Ishikawa (cell line): ENCODE results near the gene DUSP16.

Experiments
- CEBPB ChIP-seq: IDR thresholded peaks from 2 replicates; pipeline ENCODE4 v1.6.1; 2012
- CREB1 ChIP-seq: IDR thresholded peaks from 2 replicates; pipeline ENCODE4 v1.6.1; 2012; ENCODE audit warnings: low read depth
- EGR1 ChIP-seq: IDR thresholded peaks from 2 replicates; pipeline ENCODE4 v1.6.1; 2012
- EP300 ChIP-seq: IDR thresholded peaks from 2 replicates; pipeline ENCODE4 v1.6.1; 2012; ENCODE audit warnings: borderline replicate concordance
- FOXM1 ChIP-seq: IDR thresholded peaks from 2 replicates; pipeline ENCODE4 v1.6.1; 2012; ENCODE audit warnings: low read depth, borderline replicate concordance
- NFIC ChIP-seq: IDR thresholded peaks from 2 replicates; pipeline ENCODE4 v1.6.1; 2012
- RAD21 ChIP-seq: IDR thresholded peaks from 2 replicates; pipeline ENCODE4 v1.6.1; 2012; ENCODE audit warnings: low read depth
- TAF1 ChIP-seq: IDR thresholded peaks from 2 replicates; pipeline ENCODE4 v1.6.1; 2012; ENCODE audit warnings: low read depth, mild to moderate bottlenecking
- TCF12 ChIP-seq: IDR thresholded peaks from 2 replicates; pipeline ENCODE4 v1.6.1; 2012; ENCODE audit warnings: low read depth
- TEAD4 ChIP-seq: IDR thresholded peaks from 2 replicates; pipeline ENCODE4 v1.6.1; 2012
- YY1 ChIP-seq: IDR thresholded peaks from 2 replicates; pipeline ENCODE4 v1.6.1; 2012; ENCODE audit warnings: low read depth
- ZBTB7A ChIP-seq: IDR thresholded peaks from 2 replicates; pipeline ENCODE4 v1.6.1; 2012; ENCODE audit warnings: low read depth
- TF ChIP-seq, protein P1 (sequence below): IDR thresholded peaks from 2 replicates; pipeline ENCODE4 v1.6.1; 2012
- TF ChIP-seq, protein P2 (sequence below): IDR thresholded peaks from 2 replicates; pipeline ENCODE4 v1.6.1; 2012; ENCODE audit warnings: low read depth, mild to moderate bottlenecking
- TF ChIP-seq, protein P3 (sequence below): IDR thresholded peaks from 2 replicates; pipeline ENCODE4 v1.6.1; 2012

DUSP16 gene

DNA sequence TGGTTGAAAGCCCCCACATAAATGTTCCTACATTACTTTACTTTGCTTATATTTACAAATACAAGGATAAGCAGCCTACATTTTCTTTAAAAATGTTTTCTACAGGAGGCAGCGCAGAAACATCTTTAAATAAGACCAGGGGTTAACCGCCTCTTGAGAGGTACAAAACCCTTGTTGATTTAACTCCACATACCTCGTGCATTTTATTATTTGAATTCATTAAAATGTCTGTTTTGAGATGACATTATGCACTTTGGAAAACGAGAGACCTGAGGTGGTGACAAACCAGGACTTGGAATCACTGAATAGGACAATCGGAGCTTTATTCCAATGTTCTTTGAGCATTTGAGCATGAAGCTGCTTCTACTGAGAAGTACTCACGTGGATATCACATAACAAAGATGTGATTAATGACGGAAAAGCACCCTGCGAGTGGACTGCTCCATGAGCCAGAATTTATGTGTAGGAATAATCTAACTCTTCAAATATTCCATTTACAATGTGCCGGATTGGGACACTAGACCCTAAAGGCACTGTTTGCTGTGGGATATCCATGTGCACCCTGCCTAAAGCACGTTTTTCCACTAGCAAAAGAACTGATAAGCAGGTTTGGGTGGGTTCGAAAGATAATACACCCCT, 746 bp upstream of the DUSP16 start:
- TF ChIP-seq RAD21 (no peak), YY1 (no peak), FOXM1 (no peak), CEBPB (no peak), EP300 (no peak), TCF12 (no peak), TEAD4 (no peak), CREB1 (no peak), EGR1 (no peak), TAF1 (no peak), NFIC (no peak), ZBTB7A (no peak)
- TF ChIP-seq, protein P1, sequence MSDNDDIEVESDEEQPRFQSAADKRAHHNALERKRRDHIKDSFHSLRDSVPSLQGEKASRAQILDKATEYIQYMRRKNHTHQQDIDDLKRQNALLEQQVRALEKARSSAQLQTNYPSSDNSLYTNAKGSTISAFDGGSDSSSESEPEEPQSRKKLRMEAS: no peak
- TF ChIP-seq, protein P2, sequence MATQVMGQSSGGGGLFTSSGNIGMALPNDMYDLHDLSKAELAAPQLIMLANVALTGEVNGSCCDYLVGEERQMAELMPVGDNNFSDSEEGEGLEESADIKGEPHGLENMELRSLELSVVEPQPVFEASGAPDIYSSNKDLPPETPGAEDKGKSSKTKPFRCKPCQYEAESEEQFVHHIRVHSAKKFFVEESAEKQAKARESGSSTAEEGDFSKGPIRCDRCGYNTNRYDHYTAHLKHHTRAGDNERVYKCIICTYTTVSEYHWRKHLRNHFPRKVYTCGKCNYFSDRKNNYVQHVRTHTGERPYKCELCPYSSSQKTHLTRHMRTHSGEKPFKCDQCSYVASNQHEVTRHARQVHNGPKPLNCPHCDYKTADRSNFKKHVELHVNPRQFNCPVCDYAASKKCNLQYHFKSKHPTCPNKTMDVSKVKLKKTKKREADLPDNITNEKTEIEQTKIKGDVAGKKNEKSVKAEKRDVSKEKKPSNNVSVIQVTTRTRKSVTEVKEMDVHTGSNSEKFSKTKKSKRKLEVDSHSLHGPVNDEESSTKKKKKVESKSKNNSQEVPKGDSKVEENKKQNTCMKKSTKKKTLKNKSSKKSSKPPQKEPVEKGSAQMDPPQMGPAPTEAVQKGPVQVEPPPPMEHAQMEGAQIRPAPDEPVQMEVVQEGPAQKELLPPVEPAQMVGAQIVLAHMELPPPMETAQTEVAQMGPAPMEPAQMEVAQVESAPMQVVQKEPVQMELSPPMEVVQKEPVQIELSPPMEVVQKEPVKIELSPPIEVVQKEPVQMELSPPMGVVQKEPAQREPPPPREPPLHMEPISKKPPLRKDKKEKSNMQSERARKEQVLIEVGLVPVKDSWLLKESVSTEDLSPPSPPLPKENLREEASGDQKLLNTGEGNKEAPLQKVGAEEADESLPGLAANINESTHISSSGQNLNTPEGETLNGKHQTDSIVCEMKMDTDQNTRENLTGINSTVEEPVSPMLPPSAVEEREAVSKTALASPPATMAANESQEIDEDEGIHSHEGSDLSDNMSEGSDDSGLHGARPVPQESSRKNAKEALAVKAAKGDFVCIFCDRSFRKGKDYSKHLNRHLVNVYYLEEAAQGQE: no peak
- TF ChIP-seq, protein P3, sequence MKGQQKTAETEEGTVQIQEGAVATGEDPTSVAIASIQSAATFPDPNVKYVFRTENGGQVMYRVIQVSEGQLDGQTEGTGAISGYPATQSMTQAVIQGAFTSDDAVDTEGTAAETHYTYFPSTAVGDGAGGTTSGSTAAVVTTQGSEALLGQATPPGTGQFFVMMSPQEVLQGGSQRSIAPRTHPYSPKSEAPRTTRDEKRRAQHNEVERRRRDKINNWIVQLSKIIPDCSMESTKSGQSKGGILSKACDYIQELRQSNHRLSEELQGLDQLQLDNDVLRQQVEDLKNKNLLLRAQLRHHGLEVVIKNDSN: no peak

DNA sequence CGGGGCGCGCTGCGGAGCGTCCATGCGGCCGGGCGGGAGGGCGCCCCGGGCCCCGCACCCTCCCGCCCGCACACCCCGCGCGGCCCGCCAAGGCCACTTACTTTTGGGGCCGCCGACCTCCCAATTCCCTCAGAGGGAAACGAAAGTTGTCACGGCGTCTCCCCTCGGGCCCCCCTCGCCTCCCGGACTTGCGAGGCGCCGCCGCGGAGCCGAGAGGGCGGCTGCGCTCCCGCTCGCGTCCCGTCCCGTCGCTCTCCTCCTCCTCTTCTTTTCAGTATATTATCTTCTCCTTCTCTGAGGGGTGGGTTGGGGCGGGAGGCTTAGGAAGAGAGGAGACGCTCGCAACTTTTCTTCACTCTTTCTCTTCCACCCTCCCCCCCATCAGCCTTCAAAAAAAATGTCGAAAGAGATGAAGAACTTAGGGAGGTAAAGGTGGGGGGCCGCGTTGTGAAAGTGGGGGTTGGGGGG, 613 bp downstream of the DUSP16 start:
- TF ChIP-seq EGR1 (no peak), NFIC (no peak), TAF1 (no peak; the same call in 1 of the 2 replicates), TCF12 (no peak), CREB1 (no peak), CEBPB (no peak)
- TF ChIP-seq, protein P1: 0 out of 2 replicates have a peak, but pooled peaks have one; percentile 11

DNA sequence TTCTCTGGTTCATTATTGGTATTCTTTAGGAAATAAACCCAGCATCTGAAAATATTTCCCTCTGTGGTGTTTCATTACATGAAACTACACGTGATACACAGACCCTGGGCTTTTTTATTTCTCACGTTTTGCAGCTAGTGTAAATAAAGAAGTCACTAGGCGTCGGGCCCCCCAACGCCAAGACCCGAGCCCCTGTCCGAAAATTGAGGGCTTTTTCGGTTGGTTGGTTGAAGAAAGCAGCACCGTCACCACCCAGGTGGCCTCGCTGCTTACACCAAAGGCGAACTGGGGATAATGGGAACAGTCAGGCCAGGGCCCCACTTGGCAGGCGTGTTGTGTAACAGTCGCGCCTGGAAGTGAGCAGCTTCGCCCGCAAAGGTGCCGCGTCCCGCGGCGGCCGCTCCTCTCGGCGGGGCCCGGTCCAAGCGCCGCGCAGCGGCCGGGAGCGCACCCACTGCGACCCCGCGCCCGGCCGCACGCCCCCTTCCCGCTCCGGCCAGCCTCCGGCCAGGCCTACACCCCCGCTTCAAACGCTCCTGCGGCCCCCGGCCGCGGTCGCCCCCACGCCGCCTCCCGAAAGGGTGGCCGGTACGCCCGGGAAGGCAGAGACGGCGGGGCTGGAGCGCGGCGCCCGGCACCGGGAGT, 1.2 kb downstream of the DUSP16 start:
- TF ChIP-seq TCF12 (peak; percentile 8; the same call in 1 of the 2 replicates), CREB1 (no peak), RAD21 (no peak), CEBPB (peak; percentile 64), ZBTB7A (peak; percentile 85; the same call in 1 of the 2 replicates)
- TF ChIP-seq, protein P3: peak; percentile 48
- TF ChIP-seq, protein P2: no peak
- TF ChIP-seq, protein P1: 0 out of 2 replicates have a peak, but pooled peaks have one; percentile 21

DNA sequence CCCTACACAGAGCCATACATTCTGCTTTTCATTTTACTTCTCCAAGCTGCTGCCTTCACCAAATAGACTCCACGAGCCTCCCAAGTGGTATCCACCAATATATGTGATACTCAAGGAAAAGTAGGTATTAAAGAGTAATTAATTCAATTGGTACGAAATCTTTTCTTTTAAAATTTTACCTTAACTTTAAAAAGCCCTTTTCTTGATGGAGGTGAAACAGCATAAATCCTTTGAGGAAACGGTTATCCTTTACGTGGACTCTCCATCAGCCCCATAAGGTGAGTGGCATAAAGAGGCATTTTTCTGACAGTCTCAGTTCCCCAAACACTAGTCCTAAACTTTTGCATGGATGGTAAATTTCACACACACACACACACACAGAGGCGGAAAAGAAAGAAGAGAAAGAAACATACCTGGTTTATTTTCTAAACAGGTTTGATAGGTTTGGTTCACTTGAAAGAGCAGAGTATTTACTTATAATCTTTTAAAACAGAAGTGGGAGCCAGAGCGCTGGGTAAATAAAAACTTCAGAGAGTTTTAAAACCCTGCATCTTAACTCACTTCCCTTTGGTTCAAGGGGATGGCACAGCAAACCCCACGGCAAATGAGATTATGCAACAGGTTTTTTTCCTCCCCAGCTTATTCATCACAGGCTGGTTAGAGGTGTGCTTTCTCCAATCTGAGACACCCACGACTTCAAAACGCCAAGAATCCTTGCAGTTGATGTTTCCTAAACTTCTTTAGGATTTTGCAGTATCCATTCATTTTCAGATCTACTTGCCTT, 1.9 kb downstream of the DUSP16 start:
- TF ChIP-seq TEAD4 (no peak), EGR1 (no peak), CEBPB (peak; percentile 85)

DNA sequence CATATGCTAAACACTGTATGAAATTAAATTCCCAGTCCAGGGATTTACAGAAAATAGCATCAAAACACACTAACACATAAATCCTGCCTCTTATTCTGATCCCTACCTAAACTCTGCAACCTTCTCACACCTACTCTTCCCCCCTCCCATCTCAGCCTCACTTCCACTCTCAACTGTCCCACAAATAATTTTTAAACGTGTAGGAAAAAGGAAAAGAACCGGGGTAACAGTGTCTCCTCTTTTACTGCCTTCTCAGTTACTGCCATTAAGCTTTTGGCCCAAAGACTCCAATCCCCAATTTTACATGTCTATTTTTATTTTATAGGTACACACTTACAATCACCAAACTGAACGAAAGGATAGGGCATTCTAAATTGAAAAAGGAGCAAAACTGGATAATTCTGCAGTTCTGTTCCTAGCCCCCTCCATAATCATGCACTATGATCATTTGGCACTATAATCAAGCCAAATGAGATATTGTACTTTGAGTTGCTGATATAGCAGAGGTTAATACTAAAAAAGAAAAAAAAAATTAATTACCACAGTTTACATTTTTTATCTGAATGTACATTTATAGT, 2.9 kb downstream of the DUSP16 start:
- TF ChIP-seq EP300 (no peak), TEAD4 (no peak), TAF1 (no peak), YY1 (no peak), RAD21 (no peak), NFIC (no peak), CREB1 (no peak), FOXM1 (no peak), ZBTB7A (no peak), CEBPB (no peak), TCF12 (no peak), EGR1 (no peak)
- TF ChIP-seq, protein P2: no peak
- TF ChIP-seq, protein P1: no peak
- TF ChIP-seq, protein P3: no peak
